WERI-Rb-1 (cell line): ENCODE measurements around the gene RGS12.

Experiments used
- DNase-seq: peaks from one replicate; pipeline ENCODE4 v3.0.0-alpha.2; 2020
- H3K27ac ChIP-seq: fragments of 250-450 bp; sonication (Bioruptor Pico); 2 replicates; pipeline ENCODE4 v1.5.1; 2020; ENCODE audit warnings: mild to moderate bottlenecking, moderate library complexity
- H3K27me3 ChIP-seq: fragments of 250-450 bp; sonication (Bioruptor Pico); 2 replicates; pipeline ENCODE4 v1.5.1; 2021; ENCODE audit warnings: mild to moderate bottlenecking, low read depth, moderate library complexity; ENCODE audit not compliant: insufficient read depth, severe bottlenecking
- H3K36me3 ChIP-seq: fragments of 250-450 bp; sonication (Bioruptor Pico); 2 replicates; pipeline ENCODE4 v1.5.1; 2020; ENCODE audit warnings: mild to moderate bottlenecking, moderate library complexity
- H3K4me3 ChIP-seq: 2 replicates; pipeline ENCODE4 v1.5.1; 2011; ENCODE audit warnings: low read depth, mild to moderate bottlenecking, control low read depth, low read length
- H3K9me3 ChIP-seq: fragments of 250-450 bp; sonication (Bioruptor Pico); 2 replicates; pipeline ENCODE4 v1.5.1; 2021; ENCODE audit warnings: mild to moderate bottlenecking, moderate library complexity; ENCODE audit not compliant: severe bottlenecking
- CTCF ChIP-seq: IDR thresholded peaks from 2 replicates; pipeline ENCODE4 v1.5.1; 2011; ENCODE audit warnings: low read depth, mild to moderate bottlenecking, control low read depth, inconsistent platforms, low read length

RGS12 gene

GRCh38 chr4:3336382-3337356 lies 43.8 kb downstream of the RGS12 start:
- no peak for TF ChIP-seq CTCF
- no peaks in the 10 kb centered on the region for H3K27me3 ChIP-seq
- no peaks in the 10 kb centered on the region; the same call in 1 of the 2 replicates for H3K36me3 ChIP-seq
- no peak overlapping the region for H3K4me3 ChIP-seq
- H3K9me3 ChIP-seq: no peaks in the 10 kb centered on the region
- no peak for DNase-seq
- no peak overlapping the region for H3K27ac ChIP-seq

GRCh38 chr4:3337357-3337732 lies 44.5 kb downstream of the RGS12 start:
- TF ChIP-seq CTCF: no peak
- DNase-seq: no peak
- no peak overlapping the region for H3K4me3 ChIP-seq
- H3K9me3 ChIP-seq: no peaks in the 10 kb centered on the region
- H3K36me3 ChIP-seq: no peaks in the 10 kb centered on the region; the same call in 1 of the 2 replicates
- no peaks in the 10 kb centered on the region for H3K27me3 ChIP-seq
- H3K27ac ChIP-seq: no peak overlapping the region

GRCh38 chr4:3337811-3338210 lies 45.0 kb downstream of the RGS12 start:
- H3K27me3 ChIP-seq: no peaks in the 10 kb centered on the region
- H3K27ac ChIP-seq: no peak overlapping the region
- no peaks in the 10 kb centered on the region; the same call in 1 of the 2 replicates for H3K36me3 ChIP-seq
- no peak overlapping the region for H3K4me3 ChIP-seq
- DNase-seq: no peak
- no peak for TF ChIP-seq CTCF
- H3K9me3 ChIP-seq: no peaks in the 10 kb centered on the region

GRCh38 chr4:3338321-3338838 lies 45.6 kb downstream of the RGS12 start:
- Histone ChIP-seq H3K27me3 (no peaks in the 10 kb centered on the region), H3K36me3 (peaks cover 5% of the 10 kb centered on the region), H3K27ac (no peak overlapping the region), H3K9me3 (no peaks in the 10 kb centered on the region), H3K4me3 (no peak overlapping the region)
- TF ChIP-seq CTCF: no peak
- no peak for DNase-seq

- Histone ChIP-seq H3K27me3 (no peaks in the 10 kb centered on the region), H3K4me3 (no peak overlapping the region), H3K9me3 (no peaks in the 10 kb centered on the region), H3K27ac (no peak overlapping the region), H3K36me3 (peaks cover 11% of the 10 kb centered on the region)
- DNase-seq: no peak
- TF ChIP-seq CTCF: no peak
Observed at GRCh38 chr4:3338976-3339531, 46.2 kb downstream of the RGS12 start.
